GM18909 (cell line): ENCODE data around the gene SCNM1.
"Not testable (repeated sequence)": the region's sequence is repeated elsewhere in the genome, so short reads cannot be mapped to it uniquely, and the experiment has no call there.

Source experiments
- ATAC-seq: cut with Tn5 transposase; IDR thresholded peaks from one replicate; pipeline ENCODE4 v1.9.1; 2021; ENCODE audit warnings: mild to moderate bottlenecking; ENCODE audit not compliant: unreplicated experiment, poor library complexity

SCNM1 gene

DNA sequence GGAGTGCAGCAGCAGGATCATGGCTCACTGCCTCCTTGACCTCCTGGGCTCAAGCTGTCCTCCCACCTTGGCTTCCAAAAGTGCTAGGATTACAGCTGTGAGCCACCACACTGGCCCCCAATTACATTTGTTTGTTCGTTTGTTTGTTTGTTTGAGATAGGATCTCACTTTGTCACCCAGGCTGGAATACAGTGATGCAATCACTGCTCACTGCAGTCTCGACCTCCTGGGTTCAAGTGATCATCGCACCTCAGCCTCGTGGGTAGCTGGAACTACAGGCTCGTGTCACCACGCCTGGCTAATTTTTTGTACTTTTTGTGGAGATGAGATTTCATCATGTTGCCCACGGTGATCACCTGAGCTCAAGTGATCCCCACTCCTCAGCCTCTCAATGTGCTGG is 26.1 kb downstream of the SCNM1 start:
- no peak for ATAC-seq

DNA sequence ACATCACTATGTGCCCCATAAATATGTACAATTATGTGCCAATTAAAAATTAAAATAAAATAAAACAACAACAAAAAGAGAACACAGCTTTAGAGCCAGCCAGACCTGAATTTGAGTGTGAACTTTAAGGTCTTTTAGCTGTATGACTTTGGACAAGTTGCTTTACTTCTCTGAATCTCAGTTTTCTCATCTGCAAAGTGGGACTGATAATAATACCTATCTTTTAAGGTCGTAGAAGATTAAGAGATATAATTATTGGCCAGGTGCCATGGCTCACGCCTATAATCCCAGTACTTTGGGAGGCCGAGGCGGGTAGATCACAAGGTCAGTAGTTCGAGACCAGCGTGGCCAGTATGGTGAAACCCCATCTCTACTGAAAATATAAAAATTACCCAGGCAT is 27.4 kb downstream of the SCNM1 start:
- ATAC-seq = no peak

DNA sequence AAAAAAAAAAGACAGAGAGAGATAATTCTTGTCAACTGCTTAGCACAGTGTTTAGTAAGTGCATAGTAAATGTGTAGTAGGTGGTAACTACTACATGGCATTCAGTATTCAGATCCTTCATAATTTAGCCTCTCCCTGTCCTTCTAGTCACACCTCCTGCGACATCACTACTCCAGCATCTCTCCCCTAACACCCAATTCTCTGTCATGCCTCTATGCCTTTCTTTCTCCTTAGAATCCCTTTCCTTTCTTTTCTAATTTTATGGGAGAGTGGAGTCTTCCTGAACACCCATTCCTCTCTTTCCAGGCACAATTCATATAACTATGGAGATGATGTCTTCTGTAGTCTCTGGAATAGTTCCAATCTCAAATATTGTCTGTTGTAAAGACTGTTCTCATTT is 27.9 kb downstream of the SCNM1 start:
- ATAC-seq = no peak

DNA sequence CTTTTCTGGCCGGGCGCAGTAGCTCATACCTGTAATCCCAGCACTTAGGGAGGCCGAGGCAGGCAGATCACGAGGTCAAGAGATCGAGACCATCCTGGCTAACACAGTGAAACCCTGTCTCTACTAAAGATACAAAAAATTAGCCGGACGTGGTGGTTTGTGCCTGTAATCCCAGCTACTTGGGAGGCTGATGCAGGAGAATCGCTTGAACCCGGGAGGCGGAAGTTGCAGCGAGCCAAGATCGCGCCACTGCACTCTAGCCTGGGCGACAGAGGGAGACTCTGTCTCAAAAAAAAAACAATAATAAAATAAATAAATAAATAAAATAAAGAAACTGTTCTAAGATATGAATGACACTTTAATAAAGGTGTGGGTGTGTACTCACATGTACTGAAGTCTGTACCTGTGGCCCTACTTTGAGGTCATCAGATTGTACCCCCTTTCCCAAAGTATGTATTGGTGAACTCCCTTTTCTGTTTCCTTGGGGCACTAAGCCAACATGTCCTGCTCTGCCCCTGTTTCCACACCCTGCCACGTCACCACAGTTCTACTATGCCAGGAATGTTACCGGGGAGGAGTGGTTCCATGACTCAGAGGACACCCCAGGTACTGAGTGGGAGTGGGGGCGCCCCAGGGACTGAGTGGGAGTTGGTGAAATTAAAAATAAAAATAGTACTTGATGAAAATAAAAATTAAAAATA is 29.1 kb downstream of the SCNM1 start:
- ATAC-seq = not testable (repeated sequence)

DNA sequence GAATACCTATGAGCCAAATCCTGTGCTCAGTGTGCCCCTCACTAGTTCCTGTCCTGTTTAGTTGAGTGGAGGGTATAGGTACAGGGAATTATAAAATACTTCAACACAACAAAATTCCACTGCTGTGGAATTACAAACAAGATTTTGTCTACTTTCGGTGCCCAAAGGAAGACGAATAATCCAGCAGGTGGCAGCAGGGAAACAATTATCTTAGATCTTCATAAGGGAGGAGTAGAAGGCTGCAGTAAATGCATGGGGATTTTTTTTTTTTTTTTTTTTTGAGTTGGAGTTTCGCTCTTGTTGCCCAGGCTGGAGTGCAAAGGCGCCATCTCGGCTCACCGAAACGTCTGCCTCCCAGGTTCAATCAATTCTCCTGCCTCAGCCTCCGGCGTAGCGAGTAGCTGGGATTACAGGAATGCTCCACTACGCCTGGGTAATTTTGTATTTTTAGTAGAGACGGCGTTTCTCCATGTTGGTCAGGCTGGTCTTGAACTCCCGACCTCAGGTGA is 30.4 kb downstream of the SCNM1 start:
- no peak for ATAC-seq

DNA sequence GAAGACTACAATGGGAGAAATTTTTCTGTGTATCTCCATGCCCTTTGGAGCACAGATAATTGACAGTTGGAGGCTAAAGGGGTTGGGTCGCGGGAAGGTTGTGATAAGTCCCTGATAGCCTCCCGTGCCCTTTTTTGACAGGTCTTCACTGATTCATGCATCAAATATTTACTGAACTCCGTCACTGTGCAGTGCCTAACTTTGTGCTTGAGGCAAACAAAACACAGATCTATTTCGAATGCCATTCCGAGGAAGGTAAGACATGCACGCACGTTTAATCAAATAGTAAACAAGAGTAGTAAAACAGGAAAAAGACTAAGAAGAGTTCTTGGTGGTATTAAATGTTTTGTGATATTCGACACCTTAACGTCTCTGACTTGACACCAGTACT is 31.9 kb downstream of the SCNM1 start:
- no peak for ATAC-seq

DNA sequence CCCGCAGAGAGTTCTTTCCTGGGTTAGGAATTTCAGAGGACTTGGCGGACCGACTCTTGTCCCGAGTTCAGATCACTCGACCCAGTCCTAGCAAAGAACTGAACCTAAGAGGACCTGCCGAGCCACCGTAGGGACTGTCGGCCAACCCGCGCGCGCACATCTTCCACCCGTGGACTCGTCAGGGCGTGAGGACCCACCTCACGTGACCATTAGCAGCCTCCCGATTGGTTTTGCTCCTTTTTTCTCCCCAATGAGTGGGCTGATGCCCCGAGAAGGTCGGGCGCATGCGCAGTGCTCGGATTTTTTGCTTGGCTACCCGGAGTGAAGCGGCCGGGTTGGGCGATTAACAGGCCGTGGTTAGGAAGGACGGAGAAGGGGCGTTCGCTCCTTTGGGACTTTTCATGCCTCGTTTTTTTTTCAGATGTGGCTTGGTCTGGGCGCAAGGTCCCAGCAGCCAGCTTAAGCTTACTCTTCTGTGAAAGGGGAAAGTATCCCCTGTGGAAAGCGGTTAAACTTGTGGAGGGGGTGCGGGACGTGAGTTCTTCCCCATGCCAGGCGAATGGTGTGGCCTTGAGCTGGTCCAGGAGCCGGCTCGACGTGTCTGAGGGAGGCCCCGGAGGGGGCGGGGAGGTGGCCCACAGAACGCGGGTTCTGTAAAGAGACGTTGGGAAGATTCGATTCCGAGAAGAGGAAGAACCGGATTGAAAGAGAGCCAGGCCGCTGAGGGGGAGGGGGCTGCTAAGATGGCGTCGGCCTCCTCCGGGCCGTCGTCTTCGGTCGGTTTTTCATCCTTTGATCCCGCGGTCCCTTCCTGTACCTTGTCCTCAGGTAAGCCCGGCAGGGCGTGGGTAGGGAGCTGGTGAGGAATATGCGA is 32.5 kb downstream of the SCNM1 start, which contains the start of gene PIP5K1A:
PIP5K1A (plus strand) TSS at position 299 of the 874 bp plus-strand sequence; CDS start at position 744, 445 bp downstream.
- ATAC-seq = peak; percentile 84

DNA sequence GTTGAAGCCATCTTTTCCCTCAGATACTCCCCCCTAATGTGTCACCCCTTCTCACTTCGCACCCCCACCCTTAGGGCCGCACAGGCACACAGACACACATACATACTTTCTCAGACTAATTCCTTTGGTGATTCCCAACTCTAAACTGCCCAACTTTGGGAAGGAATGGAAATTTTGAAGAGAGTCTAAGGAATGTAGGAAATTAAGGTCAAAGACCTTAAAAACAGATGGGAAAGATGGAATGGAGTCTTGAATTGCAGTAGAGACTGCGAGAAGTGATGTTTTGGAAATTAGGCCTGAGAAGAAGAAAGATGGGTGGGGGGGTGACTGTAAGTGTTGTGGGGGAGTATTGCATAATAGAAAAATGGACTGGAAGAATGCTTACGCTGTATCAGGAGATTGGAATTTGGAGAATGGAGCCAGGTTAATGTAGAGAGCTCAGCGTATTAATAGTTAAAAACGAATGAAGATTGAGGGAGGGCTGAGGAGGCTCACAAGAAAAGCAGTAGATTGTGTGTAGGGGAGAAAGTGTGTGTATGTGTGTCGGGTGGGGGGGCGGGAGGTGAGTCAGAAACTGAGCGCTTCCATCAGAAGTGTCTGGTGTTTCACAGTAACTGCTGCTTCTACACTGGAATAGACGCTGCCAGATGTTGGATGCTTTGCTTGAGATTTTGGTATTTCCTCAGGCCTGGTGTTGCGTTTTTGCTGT is 34.1 kb downstream of the SCNM1 start:
- no peak for ATAC-seq

DNA sequence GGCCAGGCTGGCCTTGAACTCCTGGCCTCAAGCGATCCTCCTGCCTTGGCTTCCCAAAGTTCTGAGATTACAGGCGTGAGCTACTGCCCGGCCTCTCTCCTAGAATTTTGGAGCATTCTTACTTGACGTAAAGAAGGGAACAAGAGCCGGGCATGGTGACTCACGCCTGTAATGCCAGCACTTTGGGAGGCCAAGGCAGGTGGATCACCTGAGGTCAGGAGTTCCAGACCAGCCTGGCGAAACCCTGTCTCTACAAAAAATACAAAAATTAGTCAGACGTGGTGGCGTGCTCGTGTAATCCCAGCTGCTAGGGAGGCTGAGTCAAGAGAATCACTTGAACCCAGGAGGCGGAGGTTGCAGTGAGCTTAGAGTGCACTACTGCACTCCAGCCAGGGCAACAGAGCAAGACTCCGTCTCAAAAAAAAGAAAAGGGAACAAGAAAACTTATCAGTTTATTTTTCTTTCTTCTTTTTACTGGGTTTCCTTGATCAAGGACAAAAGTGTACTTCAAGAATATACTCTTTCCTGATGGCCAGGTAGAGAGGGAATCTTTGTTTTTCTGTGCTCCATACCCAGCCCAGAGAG is 39.5 kb downstream of the SCNM1 start:
- ATAC-seq = not testable (repeated sequence)

DNA sequence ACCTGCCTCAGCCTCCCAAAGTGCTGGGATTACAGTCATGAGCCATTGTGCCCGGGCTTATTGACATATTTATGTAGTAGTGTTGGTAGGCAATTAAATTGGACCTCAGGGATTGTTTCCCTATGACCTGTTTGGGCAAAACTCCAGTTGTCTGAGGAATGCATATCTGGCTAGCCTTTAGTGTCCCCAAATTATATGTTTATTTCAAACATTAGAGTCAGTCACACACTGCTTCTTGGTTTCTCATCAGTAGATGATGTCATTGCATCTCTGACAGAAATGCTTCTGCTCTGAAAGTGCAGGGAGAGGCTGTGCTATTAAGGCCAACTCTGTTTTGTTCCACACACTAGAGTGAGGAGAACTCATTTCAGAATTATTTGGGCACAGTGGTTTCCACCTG is 44.9 kb downstream of the SCNM1 start:
- no peak for ATAC-seq

DNA sequence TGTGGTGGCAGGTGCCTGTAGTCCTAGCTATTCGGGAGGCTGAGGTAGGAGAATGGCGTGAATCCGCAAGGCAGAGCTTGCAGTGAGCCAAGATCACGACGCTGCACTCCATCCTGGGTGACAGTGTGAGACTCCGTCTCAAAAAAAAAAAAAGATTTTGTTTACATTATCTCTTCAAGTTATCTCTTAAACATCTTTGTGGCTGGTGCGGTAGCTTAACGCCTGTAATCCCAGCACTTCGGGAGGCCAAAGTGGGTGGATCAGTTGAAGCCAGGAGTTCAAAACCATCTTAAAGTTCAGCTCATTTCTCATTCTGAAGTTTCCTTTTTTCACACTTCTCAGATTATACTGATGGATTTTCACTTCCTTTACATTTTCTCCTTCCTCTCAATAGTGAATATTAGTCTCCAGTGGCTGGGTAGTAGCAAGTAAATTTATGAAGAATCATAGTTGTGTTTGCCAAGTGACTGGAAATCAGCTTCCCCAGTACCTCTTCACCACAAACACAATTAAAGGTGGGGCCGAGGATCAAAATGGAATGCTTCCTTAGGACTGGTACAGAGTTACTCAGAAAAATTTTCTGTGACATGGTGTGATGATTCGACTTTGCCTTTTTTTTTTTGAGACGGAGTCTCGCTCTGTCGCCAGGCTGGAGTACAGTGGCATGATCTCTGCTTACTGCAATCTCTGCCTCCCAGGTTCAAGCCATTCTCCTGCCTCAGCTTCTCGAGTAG is 46.2 kb downstream of the SCNM1 start:
- no peak for ATAC-seq

DNA sequence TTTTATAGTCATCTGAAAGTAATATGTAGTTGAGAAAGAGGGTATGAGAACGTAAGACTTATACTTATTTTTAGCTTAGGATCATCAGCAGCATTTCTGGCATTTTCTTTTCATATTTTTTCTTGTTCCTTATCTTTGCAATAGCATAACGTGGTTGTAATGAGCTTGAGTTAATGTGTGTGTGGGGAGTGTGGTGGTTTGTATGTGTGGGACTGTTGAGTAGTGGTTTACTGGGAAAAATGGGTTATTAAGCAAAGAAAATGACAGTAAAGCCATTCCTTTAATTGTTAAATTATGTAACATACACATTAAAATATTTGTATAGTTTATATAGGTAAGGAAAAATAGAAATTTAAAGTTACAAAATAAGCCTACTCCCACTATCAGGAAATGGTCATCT is 47.6 kb downstream of the SCNM1 start:
- ATAC-seq = no peak
